ENCODE measurements around the gene ATXN10.

- TF ChIP-seq CTCF (IDR thresholded peaks at IDR 0.05) (no peak), POLR2A (IDR thresholded peaks at IDR 0.05) (no peak)
These were observed 165.9 kb downstream of the ATXN10 start for GRCh38 chr22:45837508-45837907.

All from lower leg skin (tissue), 3 donors.